Astrocyte of the spinal cord (primary cell): Measurements from ENCODE around the gene ARAF.
A peak's percentile ranks its signal among the peaks of the same experiment; 100 is the strongest.

Experiments
- DNase-seq: peaks from one replicate; pipeline ENCODE4 v3.0.0; 2011; ENCODE audit warnings: low read depth, low spot score
- H3K4me3 ChIP-seq: 2 replicates; pipeline ENCODE4 v1.5.1; 2011; ENCODE audit warnings: low read depth, mild to moderate bottlenecking, low read length, moderate library complexity
- CTCF ChIP-seq: IDR thresholded peaks from 2 replicates; pipeline ENCODE4 v1.5.1; 2012; ENCODE audit warnings: low read depth, mild to moderate bottlenecking, low read length, inconsistent platforms
- in situ Hi-C: cut with HindIII; loops from 2 replicates; pipeline ENCODE4 v1.10.0; 2017; ENCODE audit warnings: low sequenced_read_pairs

Gene ARAF

GRCh38 chrX:47585273-47585672 is 24.3 kb downstream of the ARAF start:
- TF ChIP-seq CTCF, result peak; percentile 17
- in situ Hi-C loops, result no loop called here
- no peak overlapping the region for H3K4me3 ChIP-seq
- no peak for DNase-seq

GRCh38 chrX:47586043-47586787 is 25.2 kb downstream of the ARAF start:
- in situ Hi-C loops, result no loop called here
- TF ChIP-seq CTCF, result no peak
- H3K4me3 ChIP-seq, result no peak overlapping the region
- no peak for DNase-seq

GRCh38 chrX:47587091-47587891 is 26.3 kb downstream of the ARAF start:
- TF ChIP-seq CTCF, result no peak
- in situ Hi-C loops, result no loop called here
- no peak overlapping the region for H3K4me3 ChIP-seq
- DNase-seq, result no peak

GRCh38 chrX:47587906-47588735 is 27.1 kb downstream of the ARAF start:
- DNase-seq, result no peak
- in situ Hi-C loops, result no loop called here
- no peak for TF ChIP-seq CTCF
- no peak overlapping the region for H3K4me3 ChIP-seq

GRCh38 chrX:47590984-47591383 is 30.0 kb downstream of the ARAF start:
- in situ Hi-C loops, result no loop called here
- TF ChIP-seq CTCF, result no peak
- no peak overlapping the region for H3K4me3 ChIP-seq
- no peak for DNase-seq

GRCh38 chrX:47593522-47593921 is 32.5 kb downstream of the ARAF start:
- no peak overlapping the region for H3K4me3 ChIP-seq
- no peak for TF ChIP-seq CTCF
- in situ Hi-C loops, result no loop called here
- no peak for DNase-seq
